CD4-positive, alpha-beta T cell treated with Interleukin-1 beta for 1 hour (primary cell): Measurements from ENCODE around the gene STAMBP.
A peak's percentile ranks its signal among the peaks of the same experiment; 100 is the strongest.
"Not testable (repeated sequence)": the region's sequence is repeated elsewhere in the genome, so short reads cannot be mapped to it uniquely, and the experiment has no call there.

Experiments
- DNase-seq, 2 donors: peaks; one replicate each; pipeline ENCODE4 v3.0.0-alpha.2; 2020 to 2022

STAMBP gene

GRCh38 chr2:73888388-73888787 is 59.6 kb downstream of the STAMBP start:
- DNase-seq: no peak

- no peak for DNase-seq
Measured at GRCh38 chr2:73889206-73889605, 60.4 kb downstream of the STAMBP start.

DNA sequence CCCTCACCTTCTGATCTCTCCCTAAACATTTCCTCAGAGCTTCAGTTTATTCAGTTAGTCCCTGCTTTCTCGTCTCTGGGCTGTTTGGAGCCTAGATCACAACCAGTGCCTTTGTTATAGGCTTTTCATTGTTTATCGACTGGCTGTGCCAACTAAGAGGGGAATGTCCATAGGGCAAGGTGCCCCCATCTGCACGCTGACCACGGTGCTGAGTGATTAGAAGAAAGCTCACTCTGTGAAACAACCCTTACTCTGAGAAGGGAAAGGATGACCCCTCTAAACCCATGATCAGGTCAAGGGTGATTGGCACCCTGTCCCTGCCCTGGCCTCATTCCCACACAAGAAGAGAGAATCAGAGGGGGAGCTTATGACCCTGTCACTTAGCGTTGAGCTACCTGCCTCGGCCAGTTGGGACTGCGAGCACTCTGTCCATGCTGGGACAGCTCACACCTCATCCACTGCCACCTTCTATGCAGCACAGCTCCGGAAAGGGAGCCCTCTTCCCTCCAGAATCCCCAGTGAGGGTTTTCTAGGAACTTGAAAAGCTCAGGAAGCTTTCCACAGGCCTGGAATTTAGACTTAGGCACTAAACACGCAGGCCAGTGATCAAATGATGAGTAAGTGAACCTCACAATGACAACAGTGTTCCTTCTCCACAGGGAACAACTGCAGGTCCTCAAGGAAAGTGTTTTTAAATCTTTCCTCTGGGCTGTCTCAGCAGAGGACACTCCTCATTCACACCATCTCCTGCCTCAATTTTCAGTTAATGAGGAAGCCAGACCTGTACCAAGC is 61.7 kb downstream of the STAMBP start:
- no peak for DNase-seq

GRCh38 chr2:73891276-73891901 is 62.6 kb downstream of the STAMBP start:
- no peak for DNase-seq

GRCh38 chr2:73892631-73893329 is 64.0 kb downstream of the STAMBP start, which contains the start of gene ACTG2:
Gene ACTG2, plus strand, starts transcription at chr2:73893008. Its CDS starts 8,304 bp downstream, at chr2:73901312.
- no peak for DNase-seq

- DNase-seq: no peak
Measured at GRCh38 chr2:73893764-73894474, 65.2 kb downstream of the STAMBP start.

GRCh38 chr2:73894475-73894850 is 65.7 kb downstream of the STAMBP start:
- no peak for DNase-seq

DNA sequence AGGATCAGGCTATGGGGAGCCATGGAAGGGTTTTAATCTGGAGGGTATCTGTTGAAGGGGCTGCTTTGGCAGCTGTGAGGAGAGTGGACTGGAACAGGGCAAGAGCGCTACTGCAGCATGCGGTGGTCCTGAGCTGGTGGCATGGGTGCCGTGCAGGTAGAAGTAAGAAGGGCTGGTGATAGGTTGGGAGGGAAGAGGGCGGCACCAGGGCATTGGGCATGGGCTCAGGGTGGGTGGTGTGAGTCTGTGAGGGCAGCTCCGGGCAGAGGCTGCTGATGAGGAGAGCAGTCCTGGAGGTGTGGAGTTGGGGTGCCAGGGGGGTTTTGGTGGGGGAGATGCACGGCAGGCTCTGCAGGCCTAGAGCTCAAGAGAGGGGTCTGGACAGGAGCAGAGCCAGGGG is 66.1 kb downstream of the STAMBP start:
- no peak for DNase-seq

- no peak for DNase-seq
Measured at GRCh38 chr2:73895473-73895872, 66.7 kb downstream of the STAMBP start.

- DNase-seq: peak; percentile 10 to 26
Measured at GRCh38 chr2:73896362-73897239, 67.8 kb downstream of the STAMBP start.

- DNase-seq: no peak
Measured at GRCh38 chr2:73897240-73897583, 68.5 kb downstream of the STAMBP start.

GRCh38 chr2:73897934-73898333 is 69.2 kb downstream of the STAMBP start:
- no peak for DNase-seq

GRCh38 chr2:73899801-73900336 is 71.1 kb downstream of the STAMBP start:
- DNase-seq: no peak

DNA sequence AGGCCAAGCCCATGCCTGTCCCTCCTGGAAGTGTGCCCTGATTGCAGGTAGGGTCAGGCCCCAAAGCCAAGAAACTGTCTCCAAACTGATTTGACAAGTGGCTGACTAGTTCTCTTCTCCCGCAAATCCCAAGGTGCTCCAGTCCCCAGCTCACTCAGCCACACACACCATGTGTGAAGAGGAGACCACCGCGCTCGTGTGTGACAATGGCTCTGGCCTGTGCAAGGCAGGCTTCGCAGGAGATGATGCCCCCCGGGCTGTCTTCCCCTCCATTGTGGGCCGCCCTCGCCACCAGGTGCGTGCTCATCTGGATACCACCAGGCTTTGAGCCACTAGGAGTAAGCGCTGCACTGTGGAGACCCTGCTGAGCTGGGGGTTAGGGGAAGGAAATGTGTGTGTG is 72.4 kb downstream of the STAMBP start:
- DNase-seq: no peak

DNA sequence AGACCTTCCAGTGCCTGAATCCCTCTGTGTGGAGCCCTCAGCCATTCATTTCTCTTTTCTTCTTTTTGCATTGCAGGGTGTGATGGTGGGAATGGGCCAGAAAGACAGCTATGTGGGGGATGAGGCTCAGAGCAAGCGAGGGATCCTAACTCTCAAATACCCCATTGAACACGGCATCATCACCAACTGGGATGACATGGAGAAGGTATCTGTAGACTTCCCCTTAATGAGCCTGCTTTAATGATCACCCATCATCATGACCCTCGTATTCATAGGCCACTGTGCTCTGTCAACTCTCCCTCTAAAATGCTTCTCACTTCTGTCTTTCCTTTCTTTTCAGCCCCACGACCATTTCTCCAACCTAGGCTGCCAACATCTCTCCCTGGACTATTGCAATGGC is 73.5 kb downstream of the STAMBP start:
- DNase-seq: no peak

DNA sequence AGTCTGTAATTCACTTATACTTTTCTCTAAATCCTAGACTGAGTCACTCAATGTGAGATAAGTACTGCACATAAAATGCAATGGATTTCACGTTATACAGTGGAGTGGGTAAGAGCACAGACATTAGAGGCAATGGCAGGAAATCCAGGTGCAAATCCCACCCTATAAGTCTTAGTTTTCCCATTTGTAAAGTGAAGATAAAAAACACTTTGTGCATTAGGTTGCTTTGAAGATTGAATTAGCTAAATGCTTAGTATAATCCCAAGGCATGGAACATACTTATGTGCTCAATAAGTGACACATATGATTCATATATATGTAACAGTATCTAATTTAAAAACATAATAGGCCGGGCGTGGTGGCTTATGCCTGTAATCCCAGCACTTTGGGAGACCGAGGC is 74.6 kb downstream of the STAMBP start:
- no peak for DNase-seq

GRCh38 chr2:73903949-73904613 is 75.3 kb downstream of the STAMBP start:
- DNase-seq: not testable (repeated sequence)

GRCh38 chr2:73904952-73905351 is 76.2 kb downstream of the STAMBP start:
- no peak for DNase-seq

DNA sequence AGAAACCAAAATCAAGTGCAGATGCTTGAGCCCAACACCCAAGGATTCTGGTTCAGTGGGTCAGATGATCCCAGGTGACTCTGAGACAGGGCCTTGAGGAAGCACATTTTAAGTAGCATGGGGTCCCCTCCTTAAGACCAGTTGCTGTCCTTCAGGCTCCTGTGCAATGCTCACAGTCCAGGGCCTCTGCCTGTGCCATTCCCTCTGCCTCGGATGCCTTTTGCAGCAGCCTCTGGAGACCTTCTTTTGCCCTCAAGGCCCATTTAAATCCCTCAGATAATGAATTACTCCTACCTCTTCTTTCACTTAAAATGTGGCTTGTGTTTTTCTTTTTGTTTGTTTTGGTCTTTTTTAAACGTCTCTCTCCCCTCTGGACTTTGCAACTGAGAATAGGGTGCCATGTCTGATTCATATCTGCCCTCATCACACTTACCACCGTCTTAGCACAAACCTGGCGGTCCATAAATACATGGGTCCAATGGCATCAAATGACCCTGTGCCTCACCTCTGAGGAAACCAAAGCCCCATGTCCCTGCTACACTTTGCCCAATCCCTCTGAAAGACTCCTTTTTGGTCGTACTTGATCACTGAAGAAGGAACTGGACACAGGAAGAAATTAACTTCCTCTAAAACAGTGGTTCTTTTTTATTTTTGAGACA is 78.2 kb downstream of the STAMBP start:
- DNase-seq: no peak

- peak; percentile 59 to 66 for DNase-seq
Measured at GRCh38 chr2:73907840-73908452, 79.2 kb downstream of the STAMBP start.
